HG03280 (cell line): Measurements from ENCODE around the gene ULK4.

Source experiments
- ATAC-seq: cut with Tn5 transposase; IDR thresholded peaks from one replicate; pipeline ENCODE4 v1.9.1; 2021; ENCODE audit warnings: mild to moderate bottlenecking, moderate library complexity; ENCODE audit not compliant: unreplicated experiment

Gene ULK4

GRCh38 chr3:41204369-41204768, 757.5 kb downstream of the ULK4 start:
- no peak for ATAC-seq

- no peak for ATAC-seq
These were observed 759.0 kb downstream of the ULK4 start for GRCh38 chr3:41202834-41203345.

- ATAC-seq = no peak
These were observed 759.6 kb downstream of the ULK4 start for GRCh38 chr3:41202075-41202833.

- ATAC-seq = no peak
These were observed 761.3 kb downstream of the ULK4 start for GRCh38 chr3:41200669-41201021.

GRCh38 chr3:41199866-41200668, 761.8 kb downstream of the ULK4 start:
- ATAC-seq = peak; percentile 9

GRCh38 chr3:41198950-41199865, 762.7 kb downstream of the ULK4 start, which contains the start of gene CTNNB1:
Gene CTNNB1, plus strand, starts transcription at chr3:41199505. Its CDS starts 24,564 bp downstream, at chr3:41224069.
- ATAC-seq = peak; percentile 76

- ATAC-seq = peak; percentile 0
These were observed 763.4 kb downstream of the ULK4 start for GRCh38 chr3:41198526-41198925.

GRCh38 chr3:41198046-41198445, 763.9 kb downstream of the ULK4 start:
- no peak for ATAC-seq
